Mononuclear cell (primary cell): ENCODE measurements around the gene ALX4. TPM values are rescaled to one million over a fixed set of nuclear protein-coding genes. Genes with fewer than 3 reads are reported as not detected.

ENCODE experiments used
- H3K27me3 ChIP-seq: 2 replicates; pipeline ENCODE4 v1.6.0; 2011; ENCODE audit warnings: low read length, control low read depth; ENCODE audit not compliant: insufficient read depth
- H3K4me1 ChIP-seq: 2 replicates; pipeline ENCODE4 v1.5.1; 2011; ENCODE audit warnings: mild to moderate bottlenecking, low read length, control low read depth; ENCODE audit not compliant: insufficient read depth
- H3K4me3 ChIP-seq: 2 replicates; pipeline ENCODE4 v1.5.1; 2011; ENCODE audit warnings: mild to moderate bottlenecking, low read length, moderate library complexity
- H3K9me3 ChIP-seq: 2 replicates; pipeline ENCODE4 v1.5.1; 2011; ENCODE audit warnings: low read depth, mild to moderate bottlenecking, control low read depth, low read length
- total RNA-seq: library from RNA; depleted of rRNA; stranded (reverse); fragments of >200 nt; gene quantifications from one replicate; pipeline ENCODE4 v1.2.3, GENCODE V29; 2012

ALX4 gene
- total RNA-seq: not detected

GRCh38 chr11:44309478-44310205 lies at the start of gene ALX4:
TSS of gene ALX4 (minus strand) at chr11:44310139. CDS start at chr11:44310062, 77 bp downstream.
- peaks cover 93% of the 10 kb centered on the region for H3K27me3 ChIP-seq
- no peak within 1 kb of the TSS for H3K4me3 ChIP-seq
- no peaks in the 10 kb centered on the region for H3K9me3 ChIP-seq
- peaks cover 15% of the 10 kb centered on the region for H3K4me1 ChIP-seq

- Histone ChIP-seq H3K27me3 (no peaks in the 10 kb centered on the region), H3K4me3 (no peak overlapping the region), H3K9me3 (no peaks in the 10 kb centered on the region), H3K4me1 (no peaks in the 10 kb centered on the region)
Measured at GRCh38 chr11:44359162-44359561, 49.2 kb upstream of the ALX4 start.

GRCh38 chr11:44358713-44359112 lies 48.8 kb upstream of the ALX4 start:
- Histone ChIP-seq H3K4me1 (no peaks in the 10 kb centered on the region), H3K27me3 (no peaks in the 10 kb centered on the region), H3K9me3 (no peaks in the 10 kb centered on the region), H3K4me3 (no peak overlapping the region)

- H3K4me1 ChIP-seq: no peaks in the 10 kb centered on the region
- no peaks in the 10 kb centered on the region for H3K9me3 ChIP-seq
Measured at GRCh38 chr11:44357711-44358110, 47.8 kb upstream of the ALX4 start.

GRCh38 chr11:44356351-44356750 lies 46.4 kb upstream of the ALX4 start:
- peaks cover 1% of the 10 kb centered on the region for H3K4me1 ChIP-seq
- no peaks in the 10 kb centered on the region for H3K9me3 ChIP-seq
- no peak overlapping the region for H3K4me3 ChIP-seq
- no peaks in the 10 kb centered on the region for H3K27me3 ChIP-seq

More at GRCh38 chr11:44357711-44358110, 47.8 kb upstream of the ALX4 start:
- no peaks in the 10 kb centered on the region for H3K27me3 ChIP-seq
- no peak overlapping the region for H3K4me3 ChIP-seq

- no peaks in the 10 kb centered on the region for H3K27me3 ChIP-seq
- H3K9me3 ChIP-seq: no peaks in the 10 kb centered on the region
- peaks cover 12% of the 10 kb centered on the region for H3K4me1 ChIP-seq
- H3K4me3 ChIP-seq: no peak overlapping the region
Measured at GRCh38 chr11:44351898-44352498, 42.1 kb upstream of the ALX4 start.

GRCh38 chr11:44351006-44351660 lies 41.2 kb upstream of the ALX4 start:
- no peaks in the 10 kb centered on the region for H3K9me3 ChIP-seq
- no peak overlapping the region for H3K4me3 ChIP-seq
- H3K27me3 ChIP-seq: no peaks in the 10 kb centered on the region
- peaks cover 12% of the 10 kb centered on the region for H3K4me1 ChIP-seq

- Histone ChIP-seq H3K4me3 (no peak overlapping the region), H3K4me1 (peaks cover 12% of the 10 kb centered on the region), H3K9me3 (no peaks in the 10 kb centered on the region), H3K27me3 (no peaks in the 10 kb centered on the region)
Measured at GRCh38 chr11:44349328-44349727, 39.4 kb upstream of the ALX4 start.

GRCh38 chr11:44348721-44349120 lies 38.8 kb upstream of the ALX4 start:
- H3K4me3 ChIP-seq: no peak overlapping the region
- no peaks in the 10 kb centered on the region for H3K27me3 ChIP-seq
- H3K9me3 ChIP-seq: no peaks in the 10 kb centered on the region
- peaks cover 12% of the 10 kb centered on the region for H3K4me1 ChIP-seq

GRCh38 chr11:44348114-44348513 lies 38.2 kb upstream of the ALX4 start:
- no peaks in the 10 kb centered on the region for H3K27me3 ChIP-seq
- H3K4me3 ChIP-seq: no peak overlapping the region
- H3K4me1 ChIP-seq: peaks cover 12% of the 10 kb centered on the region
- no peaks in the 10 kb centered on the region for H3K9me3 ChIP-seq

- Histone ChIP-seq H3K4me3 (no peak overlapping the region), H3K4me1 (peaks cover 12% of the 10 kb centered on the region), H3K27me3 (no peaks in the 10 kb centered on the region), H3K9me3 (no peaks in the 10 kb centered on the region)
Measured at GRCh38 chr11:44347538-44347937, 37.6 kb upstream of the ALX4 start.

GRCh38 chr11:44346983-44347382 lies 37.0 kb upstream of the ALX4 start:
- H3K9me3 ChIP-seq: no peaks in the 10 kb centered on the region
- no peak overlapping the region for H3K4me3 ChIP-seq
- H3K4me1 ChIP-seq: peaks cover 12% of the 10 kb centered on the region
- no peaks in the 10 kb centered on the region for H3K27me3 ChIP-seq

- no peaks in the 10 kb centered on the region for H3K9me3 ChIP-seq
- H3K4me3 ChIP-seq: no peak overlapping the region
- H3K4me1 ChIP-seq: peaks cover 6% of the 10 kb centered on the region
- H3K27me3 ChIP-seq: peaks cover 2% of the 10 kb centered on the region
Measured at GRCh38 chr11:44345781-44346180, 35.8 kb upstream of the ALX4 start.

GRCh38 chr11:44344921-44345320 lies 35.0 kb upstream of the ALX4 start:
- Histone ChIP-seq H3K4me3 (no peak overlapping the region), H3K9me3 (no peaks in the 10 kb centered on the region), H3K27me3 (peaks cover 2% of the 10 kb centered on the region), H3K4me1 (no peaks in the 10 kb centered on the region)

GRCh38 chr11:44344423-44344820 lies 34.5 kb upstream of the ALX4 start:
- Histone ChIP-seq H3K4me3 (no peak overlapping the region), H3K9me3 (no peaks in the 10 kb centered on the region), H3K27me3 (peaks cover 2% of the 10 kb centered on the region), H3K4me1 (no peaks in the 10 kb centered on the region)
